Hepatocyte (in vitro differentiated cells): ENCODE results near the gene NAV1.

Source experiments
- EZH2 ChIP-seq: fragments of 200-600 bp; sonication (generic); IDR thresholded peaks from 2 replicates; pipeline ENCODE4 v1.6.1; 2016; ENCODE audit warnings: antibody characterized with exemption, mild to moderate bottlenecking, borderline replicate concordance
- TF ChIP-seq, protein P1 (sequence below): fragments of 200-600 bp; sonication (generic); IDR thresholded peaks from 2 replicates; pipeline ENCODE4 v1.5.1; 2016; ENCODE audit warnings: antibody characterized with exemption, mild to moderate bottlenecking; ENCODE audit not compliant: poor library complexity

GRCh38 chr1:201491896-201492511 lies 46.9 kb upstream of the NAV1 start:
- TF ChIP-seq, protein P1, sequence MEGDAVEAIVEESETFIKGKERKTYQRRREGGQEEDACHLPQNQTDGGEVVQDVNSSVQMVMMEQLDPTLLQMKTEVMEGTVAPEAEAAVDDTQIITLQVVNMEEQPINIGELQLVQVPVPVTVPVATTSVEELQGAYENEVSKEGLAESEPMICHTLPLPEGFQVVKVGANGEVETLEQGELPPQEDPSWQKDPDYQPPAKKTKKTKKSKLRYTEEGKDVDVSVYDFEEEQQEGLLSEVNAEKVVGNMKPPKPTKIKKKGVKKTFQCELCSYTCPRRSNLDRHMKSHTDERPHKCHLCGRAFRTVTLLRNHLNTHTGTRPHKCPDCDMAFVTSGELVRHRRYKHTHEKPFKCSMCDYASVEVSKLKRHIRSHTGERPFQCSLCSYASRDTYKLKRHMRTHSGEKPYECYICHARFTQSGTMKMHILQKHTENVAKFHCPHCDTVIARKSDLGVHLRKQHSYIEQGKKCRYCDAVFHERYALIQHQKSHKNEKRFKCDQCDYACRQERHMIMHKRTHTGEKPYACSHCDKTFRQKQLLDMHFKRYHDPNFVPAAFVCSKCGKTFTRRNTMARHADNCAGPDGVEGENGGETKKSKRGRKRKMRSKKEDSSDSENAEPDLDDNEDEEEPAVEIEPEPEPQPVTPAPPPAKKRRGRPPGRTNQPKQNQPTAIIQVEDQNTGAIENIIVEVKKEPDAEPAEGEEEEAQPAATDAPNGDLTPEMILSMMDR, result no peak
- TF ChIP-seq EZH2, result no peak
